Natural killer cell (primary cell): Measurements from ENCODE around the gene CMPK1. TPM values are rescaled to one million over a fixed set of nuclear protein-coding genes. Genes with fewer than 3 reads are reported as not detected.

Source experiments
- ATAC-seq, 3 donors: fragments of 150-1000 bp in 2 of 3; fragments of 200-7000 bp in 1 of 3; cut with Tn5 transposase; 1 replicate in 1 of 3; 2 replicates in 2 of 3; pipeline ENCODE4 v1.10.0; 2021; ENCODE audit warnings: mild to moderate bottlenecking in 2 of 3, moderate library complexity in 2 of 3
- DNase-seq, 2 donors: peaks; one replicate each; pipeline versions ENCODE4 v3.0.0 to v3.0.0-alpha.2; 2013 to 2021; ENCODE audit warnings: mixed read lengths in 1 of 2
- H3K27ac ChIP-seq: one replicate; pipeline ENCODE4 v1.5.1; 2013; ENCODE audit warnings: mild to moderate bottlenecking, low read length
- H3K27me3 ChIP-seq: one replicate; pipeline ENCODE4 v1.6.1; 2013; ENCODE audit warnings: low read length; ENCODE audit not compliant: control insufficient read depth, insufficient read depth
- H3K36me3 ChIP-seq: one replicate; pipeline ENCODE4 v1.6.1; 2013; ENCODE audit warnings: low read length; ENCODE audit not compliant: control insufficient read depth, insufficient read depth
- H3K4me1 ChIP-seq: one replicate; pipeline ENCODE4 v1.6.1; 2013; ENCODE audit warnings: low read length; ENCODE audit not compliant: control insufficient read depth, insufficient read depth
- H3K4me3 ChIP-seq: one replicate; pipeline ENCODE4 v1.5.1; 2013; ENCODE audit warnings: low read length
- H3K9me3 ChIP-seq: one replicate; pipeline ENCODE4 v1.6.1; 2013; ENCODE audit warnings: low read length; ENCODE audit not compliant: control insufficient read depth, insufficient read depth
- H3K27ac Mint-ChIP-seq, 2 donors: one replicate each; pipeline ENCODE4 v1.8.0; 2022; ENCODE audit warnings: mild to moderate bottlenecking in 2 of 2, mixed read lengths in 2 of 2, moderate library complexity in 1 of 2
- H3K27me3 Mint-ChIP-seq, 2 donors: one replicate each; pipeline ENCODE4 v1.8.0; 2022; ENCODE audit warnings: low read depth in 2 of 2, mixed read lengths in 2 of 2
- H3K36me3 Mint-ChIP-seq: one replicate; pipeline ENCODE4 v1.8.0; 2022; ENCODE audit warnings: mixed read lengths
- H3K4me1 Mint-ChIP-seq, 2 donors: one replicate each; pipeline ENCODE4 v1.8.0; 2022; ENCODE audit warnings: mixed read lengths in 2 of 2
- H3K4me3 Mint-ChIP-seq: one replicate; pipeline ENCODE4 v1.8.0; 2022; ENCODE audit warnings: mild to moderate bottlenecking, moderate library complexity, mixed read lengths
- H3K9me3 Mint-ChIP-seq, 2 donors: one replicate each; pipeline ENCODE4 v1.8.0; 2022; ENCODE audit warnings: mixed read lengths in 2 of 2
- WGBS: methylation state at CpG from one replicate; pipeline ENCODE4 v1.1.7; 2013; ENCODE audit warnings: missing lambda C conversion rate; ENCODE audit not compliant: insufficient coverage; 5-methylcytosine and 5-hydroxymethylcytosine counted together
- intact Hi-C: fragments of 100-400 bp; cut with micrococcal nuclease; formaldehyde crosslinking; loops from one replicate; pipeline ENCODE4 v1.14.2; 2022
- total RNA-seq, 4 donors: library from RNA; stranded (reverse); fragments of 120-200 nt in 1 of 4; gene quantifications; one replicate each; pipeline versions ENCODE4 v1.2.3 to v1.2.4, GENCODE V29; 2013 to 2022
- TF ChIP-seq, protein P1 (sequence below): fragments of 200-600 bp; IDR thresholded peaks from one replicate; pipeline ENCODE4 v1.8.0; 2022; ENCODE audit warnings: antibody characterized with exemption

The CMPK1 gene
- total RNA-seq, 3 donors from 2014 or later (not counting 1 experiment from before 2014, with no cell fraction given), result 70.6 to 76.1 (median 74.1) TPM

DNA sequence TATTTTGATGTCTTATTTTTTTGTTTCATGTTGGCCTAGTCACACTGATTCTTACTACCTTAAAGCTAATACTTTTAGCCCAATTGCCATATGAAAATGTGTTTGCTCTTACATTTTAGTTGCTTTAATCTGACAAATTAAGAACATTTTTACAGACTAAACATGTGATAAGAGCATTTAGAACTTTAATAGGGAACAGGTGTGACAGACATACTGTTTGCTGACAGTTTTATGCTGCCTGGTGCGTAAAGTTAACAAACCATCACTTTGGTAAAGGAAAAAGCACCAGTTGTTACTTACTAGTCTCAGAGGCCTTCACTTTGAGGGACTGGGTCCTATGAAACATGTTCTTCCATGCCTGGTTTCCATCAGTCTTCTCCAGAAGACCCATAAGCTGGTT, 14.7 kb downstream of the CMPK1 start:
- intact Hi-C loops, result no loop called here
- Histone ChIP-seq H3K9me3 (no peaks in the 10 kb centered on the region), H3K4me1 (no peaks in the 10 kb centered on the region), H3K4me3 (no peak overlapping the region), H3K27ac (no peak overlapping the region), H3K36me3 (no peaks in the 10 kb centered on the region), H3K27me3 (no peaks in the 10 kb centered on the region)
- DNase-seq (no peak), ATAC-seq (no peak)
- Mint-ChIP-seq H3K27ac (no peak overlapping the region), H3K36me3 (no peaks in the 10 kb centered on the region), H3K4me3 (no peak overlapping the region), H3K4me1 (peaks cover 19 to 20% of the 10 kb centered on the region in 2 donors), H3K9me3 (no peaks in the 10 kb centered on the region), H3K27me3 (no peaks in the 10 kb centered on the region)
- WGBS, result 100% methylated on average over 1 of the region's 1 CpG
- TF ChIP-seq, protein P1, sequence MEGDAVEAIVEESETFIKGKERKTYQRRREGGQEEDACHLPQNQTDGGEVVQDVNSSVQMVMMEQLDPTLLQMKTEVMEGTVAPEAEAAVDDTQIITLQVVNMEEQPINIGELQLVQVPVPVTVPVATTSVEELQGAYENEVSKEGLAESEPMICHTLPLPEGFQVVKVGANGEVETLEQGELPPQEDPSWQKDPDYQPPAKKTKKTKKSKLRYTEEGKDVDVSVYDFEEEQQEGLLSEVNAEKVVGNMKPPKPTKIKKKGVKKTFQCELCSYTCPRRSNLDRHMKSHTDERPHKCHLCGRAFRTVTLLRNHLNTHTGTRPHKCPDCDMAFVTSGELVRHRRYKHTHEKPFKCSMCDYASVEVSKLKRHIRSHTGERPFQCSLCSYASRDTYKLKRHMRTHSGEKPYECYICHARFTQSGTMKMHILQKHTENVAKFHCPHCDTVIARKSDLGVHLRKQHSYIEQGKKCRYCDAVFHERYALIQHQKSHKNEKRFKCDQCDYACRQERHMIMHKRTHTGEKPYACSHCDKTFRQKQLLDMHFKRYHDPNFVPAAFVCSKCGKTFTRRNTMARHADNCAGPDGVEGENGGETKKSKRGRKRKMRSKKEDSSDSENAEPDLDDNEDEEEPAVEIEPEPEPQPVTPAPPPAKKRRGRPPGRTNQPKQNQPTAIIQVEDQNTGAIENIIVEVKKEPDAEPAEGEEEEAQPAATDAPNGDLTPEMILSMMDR, result no peak

DNA sequence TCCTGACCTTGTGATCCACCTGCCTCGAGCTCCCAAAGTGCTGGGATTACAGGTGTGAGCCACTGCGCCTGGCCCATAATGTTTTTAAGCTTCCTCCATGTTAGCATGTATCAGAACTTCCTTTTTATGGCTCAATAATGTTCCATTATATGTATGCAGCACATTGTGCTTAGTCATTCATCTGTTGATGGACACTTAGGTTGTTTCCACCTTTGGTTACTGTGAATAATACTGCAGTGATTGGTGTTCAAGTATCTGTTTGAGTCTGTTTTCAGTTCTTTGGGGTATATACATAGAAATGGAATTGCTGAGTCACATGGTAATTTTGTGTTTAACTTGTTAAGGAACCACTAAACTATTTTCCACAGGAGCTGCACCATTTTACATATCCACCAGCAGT, 17.7 kb downstream of the CMPK1 start:
- WGBS, result 94% methylated on average over 2 of the region's 2 CpGs
- no peak overlapping the region for H3K27ac Mint-ChIP-seq
- no peaks in the 10 kb centered on the region for H3K36me3 Mint-ChIP-seq
- H3K4me3 Mint-ChIP-seq, result no peak overlapping the region
- H3K36me3 ChIP-seq, result no peaks in the 10 kb centered on the region
- H3K4me1 Mint-ChIP-seq, result peaks cover 21 to 25% of the 10 kb centered on the region in 2 donors
- TF ChIP-seq, protein P1, result no peak
- ATAC-seq (no peak), DNase-seq (no peak)
- H3K4me3 ChIP-seq, result no peak overlapping the region
- H3K4me1 ChIP-seq, result no peaks in the 10 kb centered on the region
- intact Hi-C loops, result no loop called here
- H3K9me3 Mint-ChIP-seq, result no peaks in the 10 kb centered on the region
- H3K27ac ChIP-seq, result no peak overlapping the region
- H3K27me3 ChIP-seq, result no peaks in the 10 kb centered on the region
- H3K9me3 ChIP-seq, result no peaks in the 10 kb centered on the region
- H3K27me3 Mint-ChIP-seq, result no peaks in the 10 kb centered on the region

DNA sequence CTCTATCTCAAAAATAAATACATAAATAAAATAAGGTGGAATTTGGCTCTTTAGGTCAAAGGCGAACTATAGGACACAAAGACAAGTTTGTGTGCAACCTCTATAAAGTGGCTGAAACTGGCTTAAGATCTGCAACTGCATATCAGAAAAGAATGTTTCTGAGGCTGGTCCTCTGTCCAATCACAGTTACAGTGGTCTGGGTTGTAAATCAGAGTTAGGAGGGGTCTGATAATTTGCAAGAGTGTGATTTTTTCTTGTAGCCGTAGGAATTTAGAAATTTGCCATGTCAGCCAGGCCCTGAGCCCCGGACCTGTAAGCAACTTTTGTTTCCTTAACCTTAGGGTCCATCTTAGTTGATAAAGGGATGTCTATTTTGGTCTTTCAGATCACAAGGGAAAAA, 27.8 kb downstream of the CMPK1 start:
- Histone ChIP-seq H3K27ac (no peak overlapping the region), H3K4me3 (no peak overlapping the region), H3K4me1 (no peaks in the 10 kb centered on the region), H3K9me3 (no peaks in the 10 kb centered on the region), H3K27me3 (no peaks in the 10 kb centered on the region), H3K36me3 (no peaks in the 10 kb centered on the region)
- peaks cover 10 to 16% of the 10 kb centered on the region in 2 donors for H3K4me1 Mint-ChIP-seq
- no peaks in the 10 kb centered on the region for H3K36me3 Mint-ChIP-seq
- H3K27me3 Mint-ChIP-seq, result no peaks in the 10 kb centered on the region
- no peak overlapping the region for H3K27ac Mint-ChIP-seq
- TF ChIP-seq, protein P1, result no peak
- DNase-seq (no peak), ATAC-seq (no peak)
- WGBS, result 83% methylated on average over 3 of the region's 3 CpGs
- intact Hi-C loops, result no loop called here
- H3K9me3 Mint-ChIP-seq, result no peaks in the 10 kb centered on the region
- H3K4me3 Mint-ChIP-seq, result no peak overlapping the region

DNA sequence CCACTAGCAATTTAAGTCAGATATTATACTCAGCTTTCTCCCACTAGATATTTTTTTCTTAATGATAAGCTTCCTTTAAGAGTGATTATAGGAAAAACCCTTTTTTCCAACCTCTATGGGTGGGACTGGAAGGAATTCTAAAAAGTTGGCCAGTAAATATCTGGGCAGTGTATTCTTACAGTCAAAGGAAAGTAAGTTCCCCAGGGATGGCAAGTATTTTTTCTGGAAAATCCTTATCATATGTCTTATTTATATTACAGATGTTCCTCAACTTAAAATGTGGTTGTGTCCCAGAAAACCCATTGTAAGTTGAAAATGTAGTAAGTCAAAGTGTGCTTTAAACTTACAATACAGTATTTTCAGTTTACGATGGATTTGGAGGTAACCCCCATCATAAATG, 29.2 kb downstream of the CMPK1 start:
- ATAC-seq (no peak), DNase-seq (no peak)
- H3K4me3 Mint-ChIP-seq, result no peak overlapping the region
- intact Hi-C loops, result no loop called here
- Histone ChIP-seq H3K36me3 (no peaks in the 10 kb centered on the region), H3K9me3 (no peaks in the 10 kb centered on the region), H3K27me3 (no peaks in the 10 kb centered on the region), H3K27ac (no peak overlapping the region), H3K4me1 (no peaks in the 10 kb centered on the region), H3K4me3 (no peak overlapping the region)
- H3K36me3 Mint-ChIP-seq, result no peaks in the 10 kb centered on the region
- H3K4me1 Mint-ChIP-seq, result peaks cover 10 to 16% of the 10 kb centered on the region in 2 donors
- no peak overlapping the region for H3K27ac Mint-ChIP-seq
- H3K9me3 Mint-ChIP-seq, result no peaks in the 10 kb centered on the region
- TF ChIP-seq, protein P1, result no peak
- H3K27me3 Mint-ChIP-seq, result no peaks in the 10 kb centered on the region
- 100% methylated on average over 1 of the region's 1 CpG for WGBS
